Neural cell (in vitro differentiated cells): ENCODE data around the gene ZMAT5.

Experiments
- EP300 ChIP-seq: fragments of 450-650 bp; conservative IDR thresholded peaks from 2 replicates; pipeline ENCODE4 v1.6.1; 2014; ENCODE audit warnings: antibody characterized with exemption, mild to moderate bottlenecking, moderate library complexity; ENCODE audit not compliant: poor library complexity, severe bottlenecking
- EZH2 ChIP-seq: fragments of 200-600, 300-800 bp; shearing (Covaris generic), sonication (generic); IDR thresholded peaks from 2 replicates; pipeline ENCODE4 v1.6.1; 2014; ENCODE audit warnings: antibody characterized with exemption, low read length, borderline replicate concordance, mild to moderate bottlenecking; ENCODE audit not compliant: insufficient read depth, poor library complexity, severe bottlenecking
- MXI1 ChIP-seq: fragments of 450-650 bp; conservative IDR thresholded peaks from 2 replicates; pipeline ENCODE4 v1.6.1; 2014; ENCODE audit warnings: antibody characterized with exemption, mild to moderate bottlenecking; ENCODE audit not compliant: poor library complexity, severe bottlenecking
- POLR2AphosphoS5 ChIP-seq: IDR thresholded peaks from 2 replicates; pipeline ENCODE4 v1.6.1; 2012
- RAD21 ChIP-seq: fragments of 450-650 bp; conservative IDR thresholded peaks from 2 replicates; pipeline ENCODE4 v1.6.1; 2014; ENCODE audit warnings: antibody characterized with exemption, mild to moderate bottlenecking, moderate library complexity
- SMC3 ChIP-seq: fragments of 450-650 bp; conservative IDR thresholded peaks from 2 replicates; pipeline ENCODE4 v1.6.1; 2014; ENCODE audit warnings: antibody characterized with exemption, mild to moderate bottlenecking, moderate library complexity; ENCODE audit not compliant: poor library complexity
- TF ChIP-seq, protein P1 (sequence below): IDR thresholded peaks from 2 replicates; pipeline ENCODE4 v1.6.1; 2012; ENCODE audit warnings: borderline replicate concordance
- TF ChIP-seq, protein P2 (sequence below): fragments of 450-650 bp; IDR thresholded peaks from 2 replicates; pipeline ENCODE4 v1.5.1; 2014; ENCODE audit warnings: antibody characterized with exemption, mild to moderate bottlenecking, moderate library complexity; ENCODE audit not compliant: poor library complexity, severe bottlenecking

DNA sequence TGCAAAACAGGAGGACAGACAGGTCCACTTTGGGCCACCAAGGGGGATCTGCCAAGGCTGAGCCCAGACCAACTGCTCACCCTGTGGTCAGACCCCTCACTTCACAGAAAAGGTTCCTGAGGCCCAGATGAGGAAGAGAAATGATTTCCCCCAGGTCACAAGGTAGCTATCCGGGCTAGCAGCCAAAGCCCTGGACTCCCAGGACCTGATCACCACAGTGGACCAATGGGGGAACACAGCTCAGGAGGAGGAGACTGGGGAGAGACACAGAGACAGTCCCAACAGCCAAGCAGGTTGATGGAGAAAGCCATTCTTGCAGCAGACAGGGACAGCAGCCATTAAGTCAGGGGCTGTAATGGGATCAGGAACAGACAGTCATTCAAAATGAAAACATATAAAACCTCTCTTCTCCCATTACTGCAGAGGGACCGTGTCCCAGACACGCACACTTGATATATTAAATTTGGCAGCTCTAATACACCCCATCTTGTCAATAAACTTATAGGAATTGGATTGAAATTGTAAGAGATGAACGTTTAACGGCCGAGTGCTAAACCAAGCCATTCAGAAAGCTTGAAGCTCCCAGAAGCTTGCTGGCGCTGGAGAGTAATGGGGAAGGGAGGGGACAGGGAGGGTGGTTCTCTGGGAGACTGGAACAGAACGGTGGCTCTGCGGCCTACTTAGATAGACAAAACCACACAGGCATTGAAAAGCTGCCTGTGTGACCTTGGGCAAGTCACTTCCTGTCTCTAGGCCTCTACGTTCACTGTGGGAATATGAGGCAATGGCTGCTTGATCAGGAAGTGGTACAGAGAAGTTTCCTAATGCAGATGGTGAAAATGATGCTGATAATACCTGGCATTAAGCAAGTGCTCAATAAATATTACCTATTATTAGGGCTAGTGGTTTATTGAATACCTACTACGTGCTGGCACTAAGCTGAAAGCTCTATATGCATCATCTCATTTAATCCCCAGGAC lies 16.0 kb downstream of the ZMAT5 start:
- no peak for TF ChIP-seq EP300
- TF ChIP-seq, protein P1, sequence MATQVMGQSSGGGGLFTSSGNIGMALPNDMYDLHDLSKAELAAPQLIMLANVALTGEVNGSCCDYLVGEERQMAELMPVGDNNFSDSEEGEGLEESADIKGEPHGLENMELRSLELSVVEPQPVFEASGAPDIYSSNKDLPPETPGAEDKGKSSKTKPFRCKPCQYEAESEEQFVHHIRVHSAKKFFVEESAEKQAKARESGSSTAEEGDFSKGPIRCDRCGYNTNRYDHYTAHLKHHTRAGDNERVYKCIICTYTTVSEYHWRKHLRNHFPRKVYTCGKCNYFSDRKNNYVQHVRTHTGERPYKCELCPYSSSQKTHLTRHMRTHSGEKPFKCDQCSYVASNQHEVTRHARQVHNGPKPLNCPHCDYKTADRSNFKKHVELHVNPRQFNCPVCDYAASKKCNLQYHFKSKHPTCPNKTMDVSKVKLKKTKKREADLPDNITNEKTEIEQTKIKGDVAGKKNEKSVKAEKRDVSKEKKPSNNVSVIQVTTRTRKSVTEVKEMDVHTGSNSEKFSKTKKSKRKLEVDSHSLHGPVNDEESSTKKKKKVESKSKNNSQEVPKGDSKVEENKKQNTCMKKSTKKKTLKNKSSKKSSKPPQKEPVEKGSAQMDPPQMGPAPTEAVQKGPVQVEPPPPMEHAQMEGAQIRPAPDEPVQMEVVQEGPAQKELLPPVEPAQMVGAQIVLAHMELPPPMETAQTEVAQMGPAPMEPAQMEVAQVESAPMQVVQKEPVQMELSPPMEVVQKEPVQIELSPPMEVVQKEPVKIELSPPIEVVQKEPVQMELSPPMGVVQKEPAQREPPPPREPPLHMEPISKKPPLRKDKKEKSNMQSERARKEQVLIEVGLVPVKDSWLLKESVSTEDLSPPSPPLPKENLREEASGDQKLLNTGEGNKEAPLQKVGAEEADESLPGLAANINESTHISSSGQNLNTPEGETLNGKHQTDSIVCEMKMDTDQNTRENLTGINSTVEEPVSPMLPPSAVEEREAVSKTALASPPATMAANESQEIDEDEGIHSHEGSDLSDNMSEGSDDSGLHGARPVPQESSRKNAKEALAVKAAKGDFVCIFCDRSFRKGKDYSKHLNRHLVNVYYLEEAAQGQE = no peak
- TF ChIP-seq POLR2AphosphoS5 = no peak
- TF ChIP-seq EZH2 = no peak
- TF ChIP-seq, protein P2, sequence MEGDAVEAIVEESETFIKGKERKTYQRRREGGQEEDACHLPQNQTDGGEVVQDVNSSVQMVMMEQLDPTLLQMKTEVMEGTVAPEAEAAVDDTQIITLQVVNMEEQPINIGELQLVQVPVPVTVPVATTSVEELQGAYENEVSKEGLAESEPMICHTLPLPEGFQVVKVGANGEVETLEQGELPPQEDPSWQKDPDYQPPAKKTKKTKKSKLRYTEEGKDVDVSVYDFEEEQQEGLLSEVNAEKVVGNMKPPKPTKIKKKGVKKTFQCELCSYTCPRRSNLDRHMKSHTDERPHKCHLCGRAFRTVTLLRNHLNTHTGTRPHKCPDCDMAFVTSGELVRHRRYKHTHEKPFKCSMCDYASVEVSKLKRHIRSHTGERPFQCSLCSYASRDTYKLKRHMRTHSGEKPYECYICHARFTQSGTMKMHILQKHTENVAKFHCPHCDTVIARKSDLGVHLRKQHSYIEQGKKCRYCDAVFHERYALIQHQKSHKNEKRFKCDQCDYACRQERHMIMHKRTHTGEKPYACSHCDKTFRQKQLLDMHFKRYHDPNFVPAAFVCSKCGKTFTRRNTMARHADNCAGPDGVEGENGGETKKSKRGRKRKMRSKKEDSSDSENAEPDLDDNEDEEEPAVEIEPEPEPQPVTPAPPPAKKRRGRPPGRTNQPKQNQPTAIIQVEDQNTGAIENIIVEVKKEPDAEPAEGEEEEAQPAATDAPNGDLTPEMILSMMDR = no peak
- TF ChIP-seq MXI1 = no peak
- no peak for TF ChIP-seq SMC3
- no peak for TF ChIP-seq RAD21
